Activated CD8-positive, alpha-beta memory T cell treated with anti-CD3 and anti-CD28 coated beads for 24 hours (primary cell): ENCODE data around the gene TNIK.

ENCODE experiments used
- DNase-seq: peaks from one replicate; pipeline ENCODE4 v3.0.0-alpha.2; 2020

Gene TNIK

DNA sequence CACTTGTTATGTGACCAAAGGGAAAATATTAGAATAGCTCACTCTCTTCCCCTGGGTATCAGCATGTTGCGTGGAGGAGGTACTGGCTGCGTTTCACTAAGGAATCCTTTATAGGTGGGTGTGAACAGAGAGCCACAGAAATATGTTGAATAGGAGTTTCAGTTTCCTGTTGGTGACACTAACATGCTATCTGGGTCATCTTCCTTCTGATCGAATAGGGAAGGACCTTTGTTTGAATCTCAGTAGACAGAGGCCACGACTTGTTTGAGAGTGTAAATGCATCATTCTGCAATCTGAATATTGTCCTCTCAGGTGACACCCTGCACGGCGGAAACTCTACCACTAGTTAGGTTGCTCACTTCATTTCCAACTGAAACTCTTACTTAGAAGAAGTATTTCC, 275.8 kb downstream of the TNIK start:
- DNase-seq: no peak

DNA sequence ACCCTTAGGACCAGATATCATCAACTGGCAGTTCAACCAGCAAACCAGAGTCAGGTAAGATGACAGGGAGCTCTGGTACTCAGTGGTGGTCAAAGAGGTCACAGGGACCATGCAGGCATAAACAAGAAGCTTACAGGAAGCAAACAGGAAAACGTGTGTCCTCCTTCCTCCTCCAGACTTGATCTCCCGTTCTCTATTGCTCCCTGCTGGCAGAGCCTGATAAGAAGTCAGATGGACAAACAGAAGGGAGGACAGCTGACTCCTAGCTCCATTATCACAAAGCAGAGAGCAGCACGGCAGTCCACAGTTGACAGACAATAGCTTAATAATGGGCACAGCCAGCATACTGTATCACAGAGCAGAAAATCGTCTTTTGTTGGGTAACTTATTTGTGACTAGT, 277.2 kb downstream of the TNIK start:
- DNase-seq: no peak

DNA sequence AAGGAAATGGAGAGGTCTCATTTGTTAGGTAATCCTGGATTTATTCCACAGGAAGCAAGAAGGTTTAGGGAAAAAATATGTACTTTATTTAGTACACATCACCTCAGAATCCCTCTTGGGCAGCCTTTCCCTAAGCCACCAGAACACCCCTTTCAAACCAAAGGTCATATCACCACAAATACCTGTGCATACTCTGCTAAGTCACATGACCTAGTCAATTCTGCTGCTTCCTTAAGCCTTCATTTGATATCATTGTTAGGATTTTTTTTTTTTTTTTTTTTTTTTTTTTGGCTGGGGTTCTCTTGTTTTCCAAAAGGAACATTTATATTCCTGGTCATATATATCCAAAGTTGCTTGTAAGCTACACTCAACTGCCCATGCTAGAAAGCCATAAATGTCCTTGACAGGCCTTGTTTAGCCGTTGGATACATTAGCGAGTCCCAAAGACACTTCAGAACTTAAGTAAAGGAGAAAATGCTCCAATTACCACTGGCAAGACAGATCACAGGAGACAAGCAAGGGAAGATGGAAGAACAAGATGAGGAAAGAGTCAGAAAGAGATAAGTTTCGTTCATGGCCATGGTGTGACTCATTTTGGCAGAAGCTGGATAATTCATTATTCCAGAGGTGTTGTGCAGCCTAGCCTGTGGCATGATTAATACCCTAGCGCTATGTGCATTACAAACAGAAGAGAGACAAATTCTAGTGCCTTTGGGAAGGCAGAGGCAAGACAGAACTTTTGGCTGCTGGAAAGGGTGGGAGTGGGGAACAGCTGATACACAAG, 278.1 kb downstream of the TNIK start:
- DNase-seq: no peak

DNA sequence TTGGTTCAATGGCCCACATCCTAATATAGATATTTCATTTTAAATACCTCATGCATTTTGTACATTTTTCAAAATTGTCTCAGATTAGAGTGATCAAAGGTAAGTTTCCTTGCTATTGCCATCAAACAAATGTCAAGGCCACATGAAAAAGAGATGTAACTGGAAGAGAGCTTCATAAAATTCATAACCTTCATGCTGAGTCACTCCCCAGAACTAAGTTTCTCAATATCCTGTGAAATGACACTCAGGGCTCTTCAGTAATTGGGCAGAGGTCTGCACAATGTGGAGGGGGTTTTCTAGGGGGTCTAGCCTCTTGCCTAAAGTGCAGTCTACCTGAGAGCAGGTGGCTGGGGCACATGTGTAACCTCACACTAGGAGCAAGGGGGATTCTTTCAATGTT, 281.5 kb downstream of the TNIK start:
- DNase-seq: no peak

DNA sequence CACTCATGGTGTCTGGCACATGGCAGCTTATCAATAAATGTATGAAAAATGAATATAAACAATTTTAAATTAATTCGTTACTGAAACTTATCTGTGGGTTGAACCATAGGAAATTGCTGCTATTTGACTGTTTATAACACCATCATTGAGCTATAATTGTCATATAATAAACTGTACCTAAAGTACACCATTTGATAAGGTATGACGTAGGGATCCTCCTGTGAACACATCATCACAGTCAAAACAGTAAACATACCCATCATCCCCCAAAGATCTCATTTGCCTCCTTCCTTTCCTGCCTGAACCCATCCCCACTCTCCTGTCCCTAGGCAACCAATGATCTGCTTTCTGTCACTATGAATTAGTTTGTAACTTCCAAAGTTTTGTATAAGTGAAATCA, 282.7 kb downstream of the TNIK start:
- no peak for DNase-seq

DNA sequence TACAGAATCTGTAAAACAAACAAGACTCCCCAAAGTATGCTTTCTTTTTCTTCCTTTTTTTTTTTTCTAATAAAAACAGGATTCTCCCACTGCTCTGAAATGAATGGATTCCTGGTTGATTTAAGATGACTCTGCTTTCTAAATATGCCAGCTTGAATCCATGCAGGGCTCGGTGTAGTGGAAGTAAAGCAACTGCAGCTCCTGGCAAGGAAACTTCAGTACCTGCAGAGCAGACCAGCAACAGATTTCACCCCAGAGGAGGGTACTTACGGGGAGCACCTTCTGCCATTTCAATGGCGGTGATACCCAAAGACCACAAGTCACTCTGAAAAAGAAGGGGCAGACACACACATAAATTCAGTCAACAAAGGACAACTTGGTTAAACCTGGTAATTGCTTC, 283.1 kb downstream of the TNIK start:
- DNase-seq: no peak

DNA sequence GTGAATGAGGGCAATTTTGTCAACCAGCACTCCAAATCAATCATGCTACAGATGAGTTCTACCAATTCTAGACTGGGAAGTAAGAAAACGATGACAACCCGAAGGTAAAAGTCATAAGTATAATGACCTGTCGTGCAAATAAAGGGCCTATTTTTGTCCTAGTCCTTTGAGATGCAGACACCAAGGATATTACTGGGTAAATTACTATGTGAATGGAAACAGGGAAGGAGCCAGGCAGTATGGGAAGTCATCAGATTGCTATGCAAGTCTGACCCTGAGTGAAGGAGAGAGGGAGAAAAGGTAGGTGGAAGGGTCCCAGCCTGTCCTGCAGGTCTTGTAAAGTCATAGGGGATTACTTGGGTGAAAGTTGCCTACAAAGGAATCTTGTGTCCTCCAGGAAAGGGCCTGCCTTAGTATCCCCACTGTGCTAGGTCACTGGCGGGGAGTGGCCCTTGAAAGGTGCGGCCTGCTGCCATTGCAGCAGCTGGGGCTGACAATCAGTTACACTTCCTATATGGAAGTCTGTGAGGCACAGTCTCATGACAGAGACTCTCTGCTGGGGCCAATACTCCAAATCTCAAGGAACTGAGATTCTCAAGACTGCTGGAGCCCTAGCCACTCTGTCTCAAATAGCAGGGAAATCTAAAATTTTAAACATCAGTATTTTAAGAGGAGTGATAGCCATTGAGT, 283.8 kb downstream of the TNIK start:
- no peak for DNase-seq

DNA sequence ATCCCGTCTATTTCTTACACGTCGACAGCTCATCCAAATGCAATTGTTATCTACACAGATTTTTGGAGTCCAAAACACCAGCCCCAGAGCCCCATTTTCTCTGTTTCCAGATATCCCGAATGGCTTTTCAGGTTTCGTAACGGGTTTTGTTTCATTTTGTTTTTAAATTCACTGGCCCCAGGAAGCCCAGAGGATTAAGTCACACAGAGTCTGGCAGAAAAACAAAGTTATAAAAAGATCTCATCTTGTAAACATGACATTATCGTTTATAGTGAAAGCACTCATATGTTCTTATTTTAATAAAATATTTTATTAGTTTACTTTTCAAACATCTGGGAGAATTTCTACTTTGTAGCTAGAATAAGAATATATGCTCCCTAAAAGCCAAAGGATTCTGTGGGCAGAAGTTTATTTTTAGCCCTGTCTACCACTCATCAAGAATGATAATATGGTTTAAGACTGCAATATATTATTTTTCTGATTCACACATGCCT, 284.4 kb downstream of the TNIK start:
- DNase-seq: no peak

DNA sequence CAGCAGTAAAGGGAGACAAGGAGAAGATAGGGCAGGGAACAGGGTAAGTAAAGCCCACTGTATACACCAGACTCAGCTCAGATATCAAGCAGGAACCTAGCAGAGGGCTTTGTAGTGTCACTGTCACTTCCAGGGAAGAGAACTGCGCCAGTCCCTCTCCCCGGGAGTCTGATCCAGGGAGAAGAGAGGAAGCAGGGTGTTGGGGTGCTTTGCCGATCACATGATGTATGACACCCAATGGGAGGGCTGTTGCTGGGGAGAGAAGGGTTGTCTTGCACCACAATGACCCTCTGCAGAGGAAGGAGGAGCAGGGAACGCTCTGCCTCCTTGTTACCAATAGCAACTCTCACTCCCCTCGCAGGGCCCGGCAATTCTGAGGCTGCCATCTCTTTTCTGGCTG, 286.5 kb downstream of the TNIK start:
- DNase-seq: no peak

DNA sequence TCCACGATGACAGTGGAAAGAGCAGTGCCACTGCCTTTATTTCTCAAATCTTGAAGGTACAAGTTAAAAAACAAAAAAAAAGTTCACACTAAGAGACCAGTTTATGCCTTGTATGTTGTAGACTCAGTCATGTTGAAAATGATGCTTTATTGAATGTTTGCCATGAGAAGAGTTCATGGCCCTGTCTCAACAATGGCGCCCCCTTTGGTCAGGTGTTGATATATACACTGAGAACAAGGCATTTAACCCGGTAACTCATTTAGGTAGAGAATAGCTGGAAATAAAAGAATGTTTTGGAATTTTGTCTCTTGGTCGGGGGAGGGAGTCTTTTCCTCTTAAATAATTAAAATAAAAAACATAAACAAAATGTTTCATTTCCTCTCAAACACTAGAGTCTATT, 288.1 kb downstream of the TNIK start:
- no peak for DNase-seq

DNA sequence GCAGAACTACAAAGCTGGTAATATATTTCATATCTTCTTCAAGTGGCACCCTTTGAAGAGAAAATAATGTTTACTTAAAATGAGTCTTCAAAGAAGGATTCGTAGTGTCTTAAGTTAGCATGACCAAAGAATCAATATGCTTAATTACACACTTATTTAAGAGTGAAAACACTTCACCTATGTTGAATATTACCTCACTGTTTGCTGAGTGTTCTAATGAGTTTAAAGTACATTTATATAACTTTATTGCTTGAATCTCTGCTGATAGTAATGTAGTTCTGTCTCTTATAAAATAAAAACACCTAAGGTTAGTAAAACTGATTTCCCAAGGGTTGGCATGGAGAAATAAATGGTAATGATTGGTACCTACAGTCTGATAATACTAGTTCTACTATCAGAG, 290.3 kb downstream of the TNIK start:
- no peak for DNase-seq

DNA sequence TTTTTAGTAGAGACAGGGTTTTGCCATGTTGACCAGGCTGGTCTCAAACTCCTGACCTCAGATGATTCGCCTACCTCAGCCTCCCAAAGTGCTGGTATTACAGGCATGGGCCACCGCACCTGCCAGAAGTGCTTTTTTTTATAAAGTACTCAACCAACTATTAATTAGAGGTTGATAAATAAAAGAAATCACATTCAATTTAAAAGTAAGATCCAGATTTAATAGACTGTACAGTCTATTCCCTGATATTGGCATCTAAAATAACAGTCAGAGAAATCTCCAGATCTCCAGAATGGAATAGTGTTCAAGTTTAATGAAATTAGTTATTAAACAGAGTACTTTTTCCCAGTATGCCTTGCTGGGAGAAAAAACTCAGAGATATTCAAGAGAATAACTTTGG, 290.8 kb downstream of the TNIK start:
- no peak for DNase-seq

DNA sequence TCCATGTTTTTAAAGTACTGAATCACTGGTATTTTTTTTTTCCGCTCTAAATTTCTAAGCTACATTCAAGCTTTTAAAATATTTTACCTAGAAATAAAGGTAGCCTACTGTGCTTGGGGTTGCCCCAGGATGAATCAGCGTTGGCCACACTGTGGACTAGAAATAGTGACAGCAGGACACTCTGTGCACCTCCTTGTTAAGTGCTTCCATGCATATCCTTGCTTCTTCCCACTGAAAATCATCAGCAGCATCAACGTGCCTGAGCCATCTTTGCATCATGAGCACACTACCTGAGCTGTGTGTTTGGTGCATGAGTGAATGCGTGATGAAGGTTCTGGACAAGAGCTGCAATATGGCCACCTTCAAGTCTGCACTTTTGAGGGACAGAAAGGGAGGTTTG, 291.7 kb downstream of the TNIK start:
- DNase-seq: no peak

DNA sequence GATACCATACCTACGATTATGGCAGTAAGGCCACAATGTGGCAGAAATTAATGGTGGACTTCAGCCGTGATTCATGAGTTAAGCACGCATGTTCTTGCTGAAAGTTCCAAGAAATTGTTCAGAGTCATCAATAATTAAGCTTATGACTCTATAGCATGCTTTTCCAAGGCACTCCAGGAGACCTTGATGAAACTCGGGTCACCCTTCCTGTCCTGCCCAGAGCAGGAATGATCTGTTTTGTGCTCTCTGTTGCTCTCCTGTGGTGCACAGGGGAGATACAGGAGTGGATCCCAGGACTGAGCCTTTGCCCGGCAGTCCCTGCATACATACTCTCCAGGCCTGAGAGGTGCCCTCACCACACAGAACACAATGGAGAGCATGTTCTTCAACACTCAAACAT, 292.1 kb downstream of the TNIK start:
- DNase-seq: no peak

DNA sequence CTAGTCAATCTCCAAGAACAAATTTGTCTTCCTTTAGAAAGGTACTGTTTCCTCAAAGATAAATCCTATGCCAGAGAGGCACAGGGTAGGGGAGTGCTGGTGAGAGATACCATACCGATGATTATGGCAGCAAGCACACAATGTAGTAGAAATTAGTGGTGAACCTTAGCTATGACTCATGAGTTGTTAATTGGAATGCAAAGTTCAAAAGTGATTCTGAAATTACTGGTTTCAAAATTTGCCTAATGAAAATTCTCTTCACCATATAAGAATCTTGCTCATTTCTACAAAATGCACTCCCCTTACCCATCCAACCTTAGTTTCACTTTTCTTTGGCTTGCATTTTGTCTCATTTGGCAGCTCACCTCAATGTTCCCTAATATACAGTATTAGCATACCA, 294.2 kb downstream of the TNIK start:
- DNase-seq: no peak

DNA sequence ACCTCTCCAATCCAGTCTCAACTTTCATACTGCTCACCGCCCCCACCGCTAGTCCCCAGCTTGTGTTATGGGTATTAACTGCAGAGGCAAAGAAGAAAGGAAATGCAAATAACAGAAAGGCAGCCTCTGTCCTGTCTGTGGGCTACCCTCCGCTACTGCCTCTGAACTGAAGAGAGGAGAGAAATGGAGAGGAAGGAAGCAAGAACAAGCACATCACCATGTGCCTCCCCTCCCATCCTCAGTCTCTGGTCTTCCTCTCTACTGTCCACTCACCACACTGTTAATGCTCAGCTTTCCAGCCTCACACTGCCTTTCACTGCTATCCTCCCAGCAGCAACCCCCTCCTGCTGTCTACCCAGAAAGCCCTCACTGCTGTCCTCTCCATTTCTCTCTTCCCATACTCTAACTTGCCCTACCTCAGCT, 294.7 kb downstream of the TNIK start:
- no peak for DNase-seq

DNA sequence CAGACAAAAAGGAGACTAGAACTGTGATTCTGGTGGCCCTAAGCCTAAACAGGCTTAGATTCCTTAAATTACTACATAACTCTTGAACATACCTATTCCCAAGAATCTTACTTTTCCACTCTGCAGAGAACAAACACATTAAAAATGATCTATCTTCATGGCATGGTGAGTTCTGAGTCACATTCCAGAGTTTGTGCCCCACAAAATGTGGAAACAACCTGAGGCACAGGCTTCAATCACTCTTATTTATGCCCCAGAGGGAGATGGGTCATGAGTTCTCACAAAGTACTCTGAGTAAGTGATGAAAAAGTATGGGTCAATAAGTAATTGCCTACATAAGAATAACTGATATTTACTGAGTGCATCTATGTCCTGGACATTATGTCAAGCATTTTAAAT, 296.1 kb downstream of the TNIK start:
- no peak for DNase-seq

DNA sequence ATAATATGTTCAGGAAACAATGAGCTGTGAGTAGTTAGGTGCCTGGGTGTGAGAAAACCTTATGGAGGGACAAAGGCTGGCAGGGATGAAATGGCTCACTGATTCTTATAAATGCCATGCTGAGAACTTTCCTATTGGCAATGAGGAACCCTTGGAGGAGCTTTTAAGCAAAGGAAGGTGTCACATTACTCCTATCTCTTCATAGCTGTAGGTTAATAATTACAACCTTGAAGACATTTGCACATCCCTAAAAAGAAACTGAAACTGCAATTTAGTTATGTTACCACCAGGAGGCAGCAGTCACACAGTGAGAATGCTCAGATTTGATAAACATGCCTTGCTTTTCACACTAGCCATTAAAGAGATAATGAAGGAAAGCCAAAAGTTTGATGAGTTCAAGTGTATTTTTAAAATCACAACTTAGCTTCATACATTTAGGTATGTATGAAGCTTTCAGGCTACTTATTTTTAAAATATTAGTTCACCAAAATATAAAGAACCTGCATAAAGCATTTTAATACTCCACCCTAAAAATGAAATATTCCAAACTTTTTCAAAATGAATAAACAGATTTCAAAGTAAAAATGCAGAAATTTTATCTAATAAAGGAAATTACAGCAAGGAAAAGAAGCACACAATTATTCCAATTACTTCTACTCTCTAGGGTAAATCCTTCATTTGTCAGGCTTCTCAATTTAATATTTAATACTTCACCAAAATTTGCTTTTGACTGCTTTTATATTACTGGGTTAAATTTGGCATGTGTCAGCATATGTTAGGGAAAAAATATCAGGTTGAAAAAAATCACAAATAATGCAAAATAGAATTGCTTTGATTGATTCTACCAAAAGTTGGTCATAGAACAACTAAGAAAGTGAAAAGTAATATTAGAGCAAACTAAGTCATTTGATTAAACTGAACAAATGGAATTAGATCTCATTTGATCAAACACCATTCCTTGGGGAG, 296.8 kb downstream of the TNIK start:
- DNase-seq: no peak

DNA sequence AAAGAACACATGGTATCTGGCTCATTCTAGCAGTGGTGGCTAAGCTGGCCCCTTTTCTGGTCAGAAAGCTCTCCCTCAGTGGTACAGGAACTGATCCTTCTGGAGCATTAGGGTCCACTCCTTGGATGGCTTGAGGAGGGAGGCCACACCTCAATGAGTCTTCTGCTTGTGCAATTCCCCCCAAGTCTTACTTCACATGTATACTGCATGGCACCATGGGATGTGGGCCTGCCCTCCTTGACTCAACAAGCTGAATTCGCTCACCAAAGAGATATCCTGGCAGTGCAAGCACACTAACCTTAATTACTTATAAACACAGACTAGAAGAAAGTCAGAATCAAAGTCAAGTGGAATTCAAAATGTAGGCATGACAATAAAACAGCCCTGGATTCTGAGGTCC, 299.9 kb downstream of the TNIK start:
- no peak for DNase-seq

DNA sequence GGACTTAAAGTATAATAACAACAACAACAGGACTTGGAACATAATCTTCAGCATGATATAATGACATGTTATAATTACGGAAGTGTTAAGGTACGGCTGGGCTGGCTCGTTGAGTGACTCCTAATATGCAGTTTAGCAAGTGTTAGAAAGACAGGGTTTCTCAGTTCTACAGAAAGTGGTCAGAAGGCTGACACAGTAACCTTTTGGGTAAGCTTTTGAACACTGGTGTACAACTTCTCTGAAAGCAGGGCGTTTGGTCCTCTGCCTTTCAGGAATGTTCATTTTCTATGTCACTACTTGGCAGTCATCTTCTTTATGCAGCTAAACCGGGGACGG, 300.4 kb downstream of the TNIK start:
- DNase-seq: no peak

DNA sequence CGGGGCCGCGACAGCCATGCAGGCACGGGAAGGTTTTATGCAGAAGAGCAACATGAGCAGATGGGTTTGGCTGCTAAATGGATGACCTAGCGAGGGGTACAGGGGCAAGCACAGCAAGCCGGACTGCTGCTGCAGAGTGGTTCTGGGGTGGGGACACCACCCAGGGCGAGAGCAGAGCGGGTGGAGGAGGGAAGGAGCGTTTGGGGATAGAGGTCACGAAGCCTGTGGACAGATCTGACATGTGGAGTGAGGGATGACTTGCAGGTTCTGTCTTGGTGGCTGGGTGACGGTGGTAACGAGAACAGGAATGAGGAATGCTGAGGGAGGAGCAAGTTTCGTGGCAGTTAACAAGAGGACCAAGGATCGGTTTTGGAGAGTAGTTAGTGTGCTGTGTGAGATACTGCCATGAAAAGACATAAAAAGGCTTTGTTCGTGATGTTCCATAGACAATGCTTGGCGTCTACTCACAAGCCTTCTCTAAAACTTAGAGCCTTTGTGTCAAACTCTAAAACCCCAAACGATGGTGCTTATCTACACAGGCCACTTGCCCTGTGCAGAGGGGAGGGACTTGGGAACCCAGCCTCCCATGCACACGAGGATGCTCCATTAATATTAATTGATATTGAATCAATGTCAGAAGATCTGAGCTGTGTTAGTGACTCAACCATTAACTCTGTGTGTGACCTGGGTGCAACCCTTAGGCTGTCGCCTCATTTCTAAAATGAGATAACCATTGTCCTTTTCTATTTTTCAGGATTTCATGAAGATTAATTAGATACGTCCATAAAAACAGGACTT, 301.0 kb downstream of the TNIK start:
- no peak for DNase-seq

DNA sequence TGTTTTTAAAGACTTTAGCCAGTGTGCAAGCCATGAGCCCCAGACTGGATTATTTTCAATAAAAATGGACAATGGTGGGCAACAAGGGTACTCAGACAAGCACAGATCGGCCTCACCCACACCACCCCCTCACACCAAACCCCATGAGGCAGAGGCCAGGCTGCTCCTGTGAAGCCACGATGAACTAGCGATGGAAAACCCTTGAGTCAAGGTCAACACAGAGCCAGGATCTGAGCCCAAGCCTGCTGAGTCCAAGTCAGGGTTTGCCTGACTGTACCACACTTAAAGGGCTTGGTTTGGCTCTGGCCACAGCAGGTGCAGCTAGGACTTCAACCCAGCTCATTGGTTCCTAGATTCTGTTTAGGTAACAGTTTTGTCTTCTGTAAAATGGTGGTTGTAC, 302.2 kb downstream of the TNIK start:
- DNase-seq: no peak

DNA sequence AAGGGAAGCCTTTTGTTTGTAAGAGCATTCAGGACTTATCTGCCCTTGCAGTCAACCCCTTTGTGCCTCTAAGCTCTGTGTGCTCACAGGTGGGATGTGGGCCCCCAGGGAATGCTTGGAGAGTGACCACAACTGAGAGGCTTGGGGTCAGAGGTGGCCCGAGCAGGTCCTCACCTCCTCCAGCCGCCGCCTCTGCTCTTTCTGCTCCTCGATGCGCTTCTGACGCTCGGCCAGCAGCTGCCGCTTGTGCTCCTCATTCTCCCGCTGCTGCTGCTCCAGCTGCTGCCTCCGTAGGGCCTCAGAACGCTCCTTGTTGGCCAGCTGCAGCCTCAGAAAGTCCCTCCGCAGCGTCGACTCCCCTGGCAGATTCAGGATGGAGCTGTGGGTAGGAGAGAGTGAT, 302.9 kb downstream of the TNIK start:
- DNase-seq: no peak
